Spleen (tissue), 7 donors: ENCODE data around the gene GLYR1.

Experiments
- POLR2AphosphoS5 ChIP-seq, 3 donors: sonication (generic); formaldehyde crosslinking; IDR thresholded peaks; one replicate each; pipeline ENCODE4 v1.5.1; 2017; ENCODE audit warnings: antibody characterized with exemption in 3 of 3
- TF ChIP-seq, protein P1 (sequence below), 11 experiments: fragments of 200-600 bp in 7 of 11; fragments of 450-650 bp in 4 of 11; sonication (generic) in 4 of 11; IDR thresholded peaks in 8 of 11; conservative IDR thresholded peaks in 3 of 11; 1 replicate in 7 of 11; 2 replicates in 4 of 11; pipeline versions ENCODE4 v1.4.0 to v1.8.0; 2016 to 2021; ENCODE audit warnings: antibody characterized with exemption in 11 of 11, inconsistent platforms in 4 of 11, mild to moderate bottlenecking in 1 of 11
- donor health status: DM: no; HTN: no; CAD: no; lungs with moderate emphysema.
- donor health status: DM: no; HTN: no; CAD: no.
- donor health status: DM: no; HTN: no; CAD: no.

GRCh38 chr16:4769306-4769638 is 77.8 kb downstream of the GLYR1 start:
- TF ChIP-seq, protein P1, sequence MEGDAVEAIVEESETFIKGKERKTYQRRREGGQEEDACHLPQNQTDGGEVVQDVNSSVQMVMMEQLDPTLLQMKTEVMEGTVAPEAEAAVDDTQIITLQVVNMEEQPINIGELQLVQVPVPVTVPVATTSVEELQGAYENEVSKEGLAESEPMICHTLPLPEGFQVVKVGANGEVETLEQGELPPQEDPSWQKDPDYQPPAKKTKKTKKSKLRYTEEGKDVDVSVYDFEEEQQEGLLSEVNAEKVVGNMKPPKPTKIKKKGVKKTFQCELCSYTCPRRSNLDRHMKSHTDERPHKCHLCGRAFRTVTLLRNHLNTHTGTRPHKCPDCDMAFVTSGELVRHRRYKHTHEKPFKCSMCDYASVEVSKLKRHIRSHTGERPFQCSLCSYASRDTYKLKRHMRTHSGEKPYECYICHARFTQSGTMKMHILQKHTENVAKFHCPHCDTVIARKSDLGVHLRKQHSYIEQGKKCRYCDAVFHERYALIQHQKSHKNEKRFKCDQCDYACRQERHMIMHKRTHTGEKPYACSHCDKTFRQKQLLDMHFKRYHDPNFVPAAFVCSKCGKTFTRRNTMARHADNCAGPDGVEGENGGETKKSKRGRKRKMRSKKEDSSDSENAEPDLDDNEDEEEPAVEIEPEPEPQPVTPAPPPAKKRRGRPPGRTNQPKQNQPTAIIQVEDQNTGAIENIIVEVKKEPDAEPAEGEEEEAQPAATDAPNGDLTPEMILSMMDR (IDR thresholded peaks at IDR 0.05 in 8 of 11, conservative IDR thresholded peaks at IDR 0.05 in 3 of 11) = no peak
- TF ChIP-seq POLR2AphosphoS5 (IDR thresholded peaks at IDR 0.05) = no peak
